ENCODE results near the gene FNDC11.

FNDC11 gene

GRCh38 chr20:63582382-63583063 is 28.6 kb downstream of the FNDC11 start:
- no peak for DNase-seq (ENCODE audit: low spot score)

GRCh38 chr20:63585616-63586565 is 31.9 kb downstream of the FNDC11 start:
- no peak for DNase-seq (ENCODE audit: low spot score)

GRCh38 chr20:63586797-63587196 is 32.8 kb downstream of the FNDC11 start:
- no peak for DNase-seq (ENCODE audit: low spot score)

- DNase-seq (ENCODE audit: low spot score), result no peak
Measured at GRCh38 chr20:63587256-63587655, 33.3 kb downstream of the FNDC11 start.

- no peak for DNase-seq (ENCODE audit: low spot score)
Measured at GRCh38 chr20:63587776-63588591, 34.0 kb downstream of the FNDC11 start.

GRCh38 chr20:63588641-63589041 is 34.7 kb downstream of the FNDC11 start:
- no peak for DNase-seq (ENCODE audit: low spot score)

- DNase-seq (ENCODE audit: low spot score), result no peak
Measured at GRCh38 chr20:63589261-63590217, 35.6 kb downstream of the FNDC11 start.

- DNase-seq (ENCODE audit: low spot score), result no peak
Measured at GRCh38 chr20:63590218-63591146, 36.5 kb downstream of the FNDC11 start.

GRCh38 chr20:63591147-63591533 is 37.2 kb downstream of the FNDC11 start:
- DNase-seq (ENCODE audit: low spot score), result no peak

GRCh38 chr20:63591786-63592355 is 37.9 kb downstream of the FNDC11 start:
- no peak for DNase-seq (ENCODE audit: low spot score)

GRCh38 chr20:63592661-63593060 is 38.7 kb downstream of the FNDC11 start:
- no peak for DNase-seq (ENCODE audit: low spot score)

- no peak for DNase-seq (ENCODE audit: low spot score)
Measured at GRCh38 chr20:63594043-63594561, 40.1 kb downstream of the FNDC11 start.

GRCh38 chr20:63595416-63596127 is 41.6 kb downstream of the FNDC11 start:
- DNase-seq (ENCODE audit: low spot score), result no peak

- no peak for DNase-seq (ENCODE audit: low spot score)
Measured at GRCh38 chr20:63596423-63596822, 42.5 kb downstream of the FNDC11 start.

- DNase-seq (ENCODE audit: low spot score), result no peak
Measured at GRCh38 chr20:63597651-63598478, 43.9 kb downstream of the FNDC11 start.

- DNase-seq (ENCODE audit: low spot score), result no peak
Measured at GRCh38 chr20:63598479-63599395, 44.8 kb downstream of the FNDC11 start.

Measured in hematopoietic multipotent progenitor cell treated with erythropoietin and hydrocortisone succinate and interleukin-3 and kit ligand, for 15 days (in vitro differentiated cells).